Karpas-422 (cell line): ENCODE measurements around the gene RFT1. TPM values are rescaled to one million over a fixed set of nuclear protein-coding genes. Genes with fewer than 3 reads are reported as not detected.

Source experiments
- DNase-seq: peaks from one replicate; pipeline ENCODE4 v3.0.0-alpha.2; 2015
- H2AFZ ChIP-seq: fragments of 200-600 bp; sonication (generic); 2 replicates; pipeline ENCODE4 v1.6.1; 2014; ENCODE audit warnings: antibody characterized with exemption, low read length, mixed read lengths
- H3K27ac ChIP-seq: fragments of 200-600 bp; sonication (generic); 2 replicates; pipeline ENCODE4 v1.5.1; 2014; ENCODE audit warnings: mild to moderate bottlenecking, low read length, moderate library complexity
- H3K27me3 ChIP-seq: fragments of 200-600 bp; sonication (generic); 2 replicates; pipeline ENCODE4 v1.6.1; 2014; ENCODE audit warnings: low read length, mixed read lengths
- H3K36me3 ChIP-seq: fragments of 200-600 bp; sonication (generic); 2 replicates; pipeline ENCODE4 v1.6.1; 2014; ENCODE audit warnings: low read length, mixed read lengths; ENCODE audit not compliant: insufficient read depth
- H3K4me1 ChIP-seq: fragments of 200-600 bp; sonication (generic); 2 replicates; pipeline ENCODE4 v1.6.1; 2014; ENCODE audit warnings: mild to moderate bottlenecking, low read length, mixed read lengths
- H3K4me2 ChIP-seq: fragments of 200-600 bp; sonication (generic); 2 replicates; pipeline ENCODE4 v1.6.1; 2014; ENCODE audit warnings: low read length, low read depth, mild to moderate bottlenecking; ENCODE audit not compliant: poor library complexity, severe bottlenecking
- H3K4me3 ChIP-seq: fragments of 200-600 bp; sonication (generic); 2 replicates; pipeline ENCODE4 v1.5.1; 2014; ENCODE audit warnings: mild to moderate bottlenecking, antibody characterized with exemption, low read length, mixed read lengths
- H3K79me2 ChIP-seq: fragments of 200-600 bp; sonication (generic); 2 replicates; pipeline ENCODE4 v1.6.1; 2014; ENCODE audit warnings: mild to moderate bottlenecking, low read length, mixed read lengths
- H3K9ac ChIP-seq: fragments of 200-600 bp; sonication (generic); 2 replicates; pipeline ENCODE4 v1.6.0; 2014; ENCODE audit warnings: low read length
- H3K9me2 ChIP-seq: fragments of 200-600 bp; sonication (generic), shearing (Covaris generic); replicated peaks from 2 replicates; pipeline ENCODE4 v1.6.0; 2014; ENCODE audit warnings: mild to moderate bottlenecking, low read length, moderate library complexity; ENCODE audit not compliant: insufficient read depth
- H3K9me3 ChIP-seq: fragments of 300-700, 200-600 bp; sonication (generic); 2 replicates; pipeline ENCODE4 v1.6.1; 2014; ENCODE audit warnings: low read length, mixed read lengths
- H4K20me1 ChIP-seq: fragments of 200-600 bp; sonication (generic); 2 replicates; pipeline ENCODE4 v1.6.1; 2014; ENCODE audit warnings: mild to moderate bottlenecking, antibody characterized with exemption, low read length, low read depth; ENCODE audit not compliant: insufficient read depth
- total RNA-seq: library from RNA; depleted of rRNA; stranded (reverse); fragments of >200 nt; shearing (Covaris generic); gene quantifications from 2 replicates; pipeline ENCODE4 v1.2.3, GENCODE V29; 2014; ENCODE audit warnings: low replicate concordance

The RFT1 gene
- total RNA-seq, 1 experiment from 2014 or later: 29.9 TPM

DNA sequence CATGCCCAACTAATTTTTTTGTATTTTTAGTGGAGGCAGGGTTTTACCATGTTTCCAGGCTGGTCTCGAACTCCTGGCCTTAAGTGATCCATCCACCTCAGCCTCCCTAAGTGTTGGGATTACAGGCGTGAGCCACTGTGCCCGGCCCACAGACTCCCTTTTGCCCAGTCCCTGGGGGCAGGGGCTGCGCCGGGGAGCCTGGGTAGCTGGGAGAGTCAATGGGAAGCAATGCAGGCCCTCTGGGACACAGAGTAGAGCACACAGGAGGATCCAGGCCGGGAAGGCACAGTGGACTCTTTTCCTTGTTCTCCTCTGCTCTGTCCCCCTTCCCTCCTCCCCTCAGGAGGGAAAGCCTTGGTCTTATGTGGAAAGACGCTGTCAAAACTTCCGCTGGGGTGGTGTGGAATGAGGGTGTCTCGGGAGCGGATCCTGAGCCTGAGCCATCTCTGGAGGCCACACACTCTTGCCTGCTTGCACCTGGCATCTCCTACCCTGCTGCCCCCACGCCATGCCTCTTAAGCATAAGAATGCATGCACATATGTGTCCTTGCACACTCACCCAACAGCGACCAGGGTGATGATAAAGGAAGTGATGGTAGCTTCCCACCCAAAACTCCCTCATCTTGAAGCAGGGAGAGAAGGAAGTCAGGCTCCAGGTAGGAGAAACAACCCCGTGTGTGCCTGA, 18.9 kb upstream of the RFT1 start:
- H3K9me3 ChIP-seq: no peaks in the 10 kb centered on the region

DNA sequence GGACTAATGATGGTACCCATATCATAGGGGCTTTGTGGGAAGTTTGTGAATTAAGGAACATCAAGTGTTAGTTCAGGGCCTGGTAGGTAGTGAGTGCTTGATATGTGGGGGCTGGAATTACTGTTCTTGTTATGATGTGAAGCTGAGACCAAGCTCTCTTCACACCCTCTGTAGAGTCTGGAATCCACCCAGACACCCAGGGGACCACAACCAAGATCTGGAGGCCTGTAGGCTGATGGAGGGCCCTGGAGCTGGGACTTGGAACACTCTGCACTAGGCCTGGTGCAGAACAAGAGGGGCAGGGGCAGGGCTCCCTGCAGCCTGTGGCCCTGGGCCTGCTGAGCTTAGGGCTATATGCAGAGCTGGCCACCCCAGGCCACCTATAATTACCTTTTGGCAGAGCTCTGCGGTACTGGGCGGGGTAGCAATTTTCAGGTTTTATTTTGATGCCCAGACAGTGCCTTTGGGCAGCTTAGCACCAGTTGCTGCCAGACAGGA, 17.7 kb upstream of the RFT1 start:
- Histone ChIP-seq H3K4me2 (no peak overlapping the region), H4K20me1 (no peaks in the 10 kb centered on the region), H3K9ac (no peak overlapping the region), H3K79me2 (no peaks in the 10 kb centered on the region), H3K36me3 (no peaks in the 10 kb centered on the region), H3K27me3 (no peaks in the 10 kb centered on the region), H3K4me3 (no peak overlapping the region), H3K9me2 (no peaks in the 10 kb centered on the region), H3K4me1 (no peaks in the 10 kb centered on the region), H2AFZ (no peak overlapping the region), H3K9me3 (no peaks in the 10 kb centered on the region), H3K27ac (no peak overlapping the region)
- DNase-seq: no peak

More for the DNA sequence above, 18.9 kb upstream of the RFT1 start:
- Histone ChIP-seq H3K36me3 (no peaks in the 10 kb centered on the region), H4K20me1 (no peaks in the 10 kb centered on the region), H3K4me1 (no peaks in the 10 kb centered on the region), H2AFZ (no peak overlapping the region), H3K4me3 (no peak overlapping the region), H3K27ac (no peak overlapping the region), H3K27me3 (no peaks in the 10 kb centered on the region), H3K79me2 (no peaks in the 10 kb centered on the region), H3K4me2 (no peak overlapping the region), H3K9ac (no peak overlapping the region), H3K9me2 (no peaks in the 10 kb centered on the region)
- no peak for DNase-seq

DNA sequence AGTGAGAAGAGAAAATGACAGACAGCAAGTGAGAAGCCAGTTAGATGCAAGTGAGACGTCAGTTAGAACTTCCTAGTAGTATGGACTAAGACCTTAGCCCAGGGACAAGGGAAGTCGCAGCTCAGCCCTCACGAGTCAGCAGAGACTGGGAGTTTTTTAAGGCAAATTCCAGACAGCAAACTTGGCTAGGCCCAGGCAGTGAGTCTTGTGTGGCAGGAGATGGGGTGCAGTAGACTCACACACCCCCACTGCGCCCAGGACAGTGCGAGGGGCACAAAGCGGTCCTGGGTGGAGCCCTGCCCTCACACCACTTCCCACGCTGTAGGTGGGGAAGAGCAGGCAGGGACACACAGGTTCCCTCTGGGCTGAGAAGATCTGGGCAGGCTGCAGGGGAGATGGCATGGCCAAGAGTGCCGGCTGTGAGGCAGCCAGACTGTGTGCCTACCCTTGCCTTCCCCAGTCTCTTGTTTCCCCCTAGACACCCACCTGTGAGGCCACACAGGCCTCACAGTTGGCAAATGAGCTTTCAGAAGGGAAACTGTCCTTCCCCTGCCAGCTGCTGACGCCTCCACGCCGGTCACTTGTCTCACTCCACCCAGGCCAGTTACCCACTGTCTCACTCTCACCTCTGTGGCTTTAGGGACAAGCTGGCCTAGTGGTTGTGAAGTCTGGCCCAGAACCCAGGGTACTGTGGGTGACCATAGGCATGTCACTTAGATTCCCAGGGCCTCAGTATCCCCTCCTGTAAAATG, 17.1 kb upstream of the RFT1 start:
- Histone ChIP-seq H3K36me3 (no peaks in the 10 kb centered on the region), H4K20me1 (no peaks in the 10 kb centered on the region), H3K4me3 (no peak overlapping the region), H3K27ac (no peak overlapping the region), H3K4me2 (no peak overlapping the region), H3K27me3 (no peaks in the 10 kb centered on the region), H3K9me2 (no peaks in the 10 kb centered on the region), H2AFZ (no peak overlapping the region), H3K9ac (no peak overlapping the region), H3K4me1 (no peaks in the 10 kb centered on the region), H3K9me3 (no peaks in the 10 kb centered on the region), H3K79me2 (no peaks in the 10 kb centered on the region)
- DNase-seq: no peak

DNA sequence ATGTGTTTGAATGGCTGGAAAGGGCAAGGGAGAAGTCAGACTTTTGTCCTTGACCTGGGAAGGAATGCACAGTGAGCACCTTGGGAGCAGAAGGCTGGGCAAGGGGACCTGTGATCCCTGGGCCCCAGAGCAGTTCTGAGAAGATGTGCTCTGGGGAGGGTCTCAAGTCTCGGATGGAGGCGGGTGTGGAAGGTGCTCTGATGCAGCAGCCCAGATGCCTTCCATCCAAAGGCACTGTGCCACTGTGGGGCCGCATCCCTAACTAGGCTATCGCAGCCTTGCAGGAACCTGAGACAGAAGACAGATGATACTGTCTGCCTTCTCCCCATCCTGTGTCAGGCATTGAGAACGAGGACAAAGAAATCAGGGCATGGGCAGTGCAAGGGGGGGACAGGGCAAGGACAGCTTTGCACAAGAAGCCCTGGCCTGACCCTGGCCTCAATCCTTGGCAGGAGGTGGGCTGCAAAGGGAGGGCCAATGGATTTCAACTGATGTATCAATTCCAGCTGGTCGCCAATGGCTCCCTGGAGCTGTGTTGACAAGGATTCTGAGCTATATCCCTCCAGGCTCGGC, 16.2 kb upstream of the RFT1 start:
- Histone ChIP-seq H3K9me3 (no peaks in the 10 kb centered on the region), H3K27me3 (no peaks in the 10 kb centered on the region), H3K4me3 (no peak overlapping the region), H4K20me1 (no peaks in the 10 kb centered on the region), H3K9ac (no peak overlapping the region), H3K36me3 (no peaks in the 10 kb centered on the region), H3K79me2 (no peaks in the 10 kb centered on the region), H3K4me2 (no peak overlapping the region), H2AFZ (no peak overlapping the region), H3K4me1 (peaks cover 1% of the 10 kb centered on the region; the same call in 1 of the 2 replicates), H3K9me2 (no peaks in the 10 kb centered on the region), H3K27ac (no peak overlapping the region)
- DNase-seq: no peak

DNA sequence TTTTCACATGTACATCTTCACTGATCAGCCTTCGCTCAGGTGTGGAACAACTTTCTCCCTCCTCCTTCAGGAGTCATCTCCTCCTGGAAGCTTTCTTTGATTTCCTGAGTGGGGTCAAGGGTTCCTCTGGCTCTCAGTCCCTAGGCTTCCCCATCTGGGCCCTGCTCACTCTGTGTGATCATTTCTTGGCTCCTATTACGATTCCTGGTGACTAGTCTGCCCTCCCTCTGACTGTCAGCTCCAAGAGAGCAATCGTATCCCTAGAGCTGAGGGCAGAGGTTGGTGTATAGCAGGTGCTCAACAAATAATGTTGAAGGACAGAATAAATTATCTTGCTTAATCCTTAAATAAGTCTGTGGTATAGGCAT, 15.5 kb upstream of the RFT1 start:
- Histone ChIP-seq H2AFZ (no peak overlapping the region), H3K9me3 (no peaks in the 10 kb centered on the region), H3K4me2 (no peak overlapping the region), H3K36me3 (no peaks in the 10 kb centered on the region), H3K79me2 (no peaks in the 10 kb centered on the region), H3K4me1 (peaks cover 8% of the 10 kb centered on the region), H3K27ac (no peak overlapping the region), H3K9me2 (no peaks in the 10 kb centered on the region), H3K4me3 (no peak overlapping the region), H3K27me3 (no peaks in the 10 kb centered on the region), H3K9ac (no peak overlapping the region), H4K20me1 (no peaks in the 10 kb centered on the region)
- DNase-seq: no peak

DNA sequence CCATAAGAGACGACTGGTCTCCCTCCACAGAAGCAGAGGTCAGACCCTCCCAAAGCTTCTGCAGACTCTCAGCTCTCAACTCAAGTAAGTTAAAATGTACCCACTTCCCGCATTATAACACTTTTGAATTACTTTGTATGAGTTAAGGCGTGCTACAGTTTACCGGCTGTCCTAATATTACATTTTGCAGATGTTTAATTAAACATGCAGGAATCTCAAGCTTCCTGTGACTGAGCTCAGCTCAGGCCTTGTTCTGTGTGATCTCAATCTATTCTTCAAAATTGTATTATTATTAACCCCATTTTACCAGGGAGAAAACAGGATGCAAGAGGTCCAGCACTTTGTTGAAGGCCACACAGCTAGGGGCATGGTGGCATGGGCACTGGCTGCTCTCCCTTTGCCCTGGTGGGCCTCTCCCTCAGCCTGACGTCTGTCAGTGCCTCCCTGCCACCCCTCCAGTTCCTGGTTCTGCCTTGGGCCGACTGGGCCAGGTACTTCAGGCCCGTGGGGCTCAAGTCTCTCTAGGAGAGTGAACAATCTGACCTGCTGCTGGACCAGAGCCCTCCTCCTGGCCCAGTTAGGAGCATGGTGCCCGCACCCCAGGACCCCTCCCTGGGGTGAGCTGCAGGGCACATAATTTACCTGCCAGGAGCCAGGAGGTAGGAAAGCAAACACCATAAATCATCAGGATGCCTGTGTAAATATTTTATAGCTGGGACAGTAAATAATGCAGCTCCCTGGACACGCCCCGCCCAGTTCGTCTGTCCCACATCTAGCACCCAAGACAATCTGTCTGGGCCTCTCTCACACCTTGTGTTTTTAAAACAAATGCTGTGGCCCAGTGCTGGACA, 14.9 kb upstream of the RFT1 start:
- no peak overlapping the region for H3K9ac ChIP-seq
- H3K36me3 ChIP-seq: no peaks in the 10 kb centered on the region
- H3K4me2 ChIP-seq: no peak overlapping the region
- no peak for DNase-seq
- H4K20me1 ChIP-seq: no peaks in the 10 kb centered on the region
- H3K27ac ChIP-seq: no peak overlapping the region
- H3K4me3 ChIP-seq: no peak overlapping the region
- H3K4me1 ChIP-seq: peaks cover 12% of the 10 kb centered on the region
- no peaks in the 10 kb centered on the region for H3K79me2 ChIP-seq
- H3K9me2 ChIP-seq: no peaks in the 10 kb centered on the region
- H3K9me3 ChIP-seq: no peaks in the 10 kb centered on the region
- no peak overlapping the region for H2AFZ ChIP-seq
- no peaks in the 10 kb centered on the region for H3K27me3 ChIP-seq

DNA sequence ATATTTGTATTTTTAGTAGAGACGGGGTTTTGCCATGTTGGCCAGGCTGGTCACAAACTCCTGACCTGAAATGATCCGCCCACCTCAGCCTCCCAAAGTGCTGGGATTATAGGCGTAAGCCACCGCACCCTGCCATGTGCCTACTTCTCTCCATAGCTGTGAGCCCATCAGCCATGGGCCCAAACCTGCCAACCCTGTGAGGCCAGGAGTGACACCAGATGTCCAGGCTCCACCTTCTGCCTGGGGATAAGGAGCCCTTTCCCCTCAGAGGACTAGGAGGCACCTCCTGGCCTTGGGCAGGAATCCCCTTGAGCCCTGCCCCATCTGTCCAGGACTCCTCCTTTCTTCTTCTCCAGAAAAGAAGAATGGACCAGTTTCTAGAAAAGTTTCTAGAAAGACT, 14.2 kb upstream of the RFT1 start:
- Histone ChIP-seq H3K9me2 (no peaks in the 10 kb centered on the region), H3K4me3 (no peak overlapping the region), H3K9ac (no peak overlapping the region), H3K4me2 (no peak overlapping the region), H3K79me2 (no peaks in the 10 kb centered on the region), H3K36me3 (no peaks in the 10 kb centered on the region), H4K20me1 (no peaks in the 10 kb centered on the region), H2AFZ (no peak overlapping the region), H3K27ac (no peak overlapping the region), H3K27me3 (no peaks in the 10 kb centered on the region), H3K9me3 (no peaks in the 10 kb centered on the region), H3K4me1 (peaks cover 12% of the 10 kb centered on the region)
- DNase-seq: no peak

DNA sequence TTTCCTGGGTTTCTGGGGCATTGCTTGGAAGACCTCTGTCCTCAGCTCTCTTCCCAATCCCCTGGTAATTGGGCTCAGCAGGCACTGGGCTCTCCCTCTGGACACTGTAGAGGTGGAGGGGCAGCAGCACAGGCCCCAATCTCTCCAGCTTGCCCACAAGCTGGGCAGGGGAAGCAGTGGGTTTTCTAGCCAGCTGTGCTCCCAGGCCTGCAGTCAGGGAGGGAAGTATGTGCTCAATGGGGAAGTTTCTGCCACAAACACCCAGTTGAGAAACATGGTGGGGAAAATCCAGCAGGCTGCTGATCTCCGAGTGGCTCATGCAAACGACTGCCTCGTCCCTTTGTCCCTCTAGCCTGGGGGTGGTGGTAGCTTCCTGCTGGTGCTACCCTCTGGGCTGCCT, 12.8 kb upstream of the RFT1 start:
- no peaks in the 10 kb centered on the region for H3K27me3 ChIP-seq
- H4K20me1 ChIP-seq: no peaks in the 10 kb centered on the region
- H3K36me3 ChIP-seq: no peaks in the 10 kb centered on the region
- no peak for DNase-seq
- no peaks in the 10 kb centered on the region for H3K9me3 ChIP-seq
- H3K4me2 ChIP-seq: no peak overlapping the region
- no peak overlapping the region for H3K4me3 ChIP-seq
- no peak overlapping the region for H3K27ac ChIP-seq
- H3K79me2 ChIP-seq: no peaks in the 10 kb centered on the region
- peaks cover 19% of the 10 kb centered on the region for H3K4me1 ChIP-seq
- H2AFZ ChIP-seq: no peak overlapping the region
- H3K9ac ChIP-seq: no peak overlapping the region
- H3K9me2 ChIP-seq: no peaks in the 10 kb centered on the region
